ENCODE data around the gene ARFGAP1. TPM values are rescaled to one million over a fixed set of nuclear protein-coding genes. Genes with fewer than 3 reads are reported as not detected.

ARFGAP1 gene
- total RNA-seq, 1 experiment from 2014 or later: 207 TPM

DNA sequence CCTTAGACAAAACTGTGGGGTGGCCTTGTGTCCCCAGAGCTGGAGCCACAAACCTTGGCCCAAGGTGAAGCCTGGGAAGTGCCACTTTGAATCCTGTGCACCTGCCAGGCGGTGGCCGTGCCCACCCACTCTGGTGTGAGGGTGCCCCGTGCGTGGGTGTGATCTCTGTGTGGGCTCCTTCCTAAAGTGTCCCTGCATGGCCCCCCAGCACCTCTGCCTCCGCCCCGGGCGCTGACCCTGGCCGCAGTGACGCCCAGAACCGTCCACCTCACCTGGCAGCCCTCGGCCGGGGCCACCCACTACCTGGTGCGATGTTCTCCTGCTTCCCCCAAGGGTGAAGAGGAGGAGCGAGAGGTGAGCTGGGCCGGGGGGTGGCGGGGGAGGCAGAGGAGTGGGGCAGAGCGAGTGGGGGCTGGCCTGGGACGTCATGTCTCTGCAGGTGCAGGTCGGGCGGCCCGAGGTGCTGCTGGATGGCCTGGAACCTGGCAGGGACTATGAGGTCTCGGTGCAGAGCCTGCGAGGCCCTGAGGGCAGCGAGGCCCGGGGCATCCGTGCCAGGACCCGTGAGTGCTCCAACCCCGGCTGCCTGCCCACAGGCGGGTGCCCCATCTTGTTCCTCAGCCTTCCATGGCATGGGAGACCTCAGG is 38.7 kb downstream of the ARFGAP1 start (continued):
- TF ChIP-seq, protein P1, sequence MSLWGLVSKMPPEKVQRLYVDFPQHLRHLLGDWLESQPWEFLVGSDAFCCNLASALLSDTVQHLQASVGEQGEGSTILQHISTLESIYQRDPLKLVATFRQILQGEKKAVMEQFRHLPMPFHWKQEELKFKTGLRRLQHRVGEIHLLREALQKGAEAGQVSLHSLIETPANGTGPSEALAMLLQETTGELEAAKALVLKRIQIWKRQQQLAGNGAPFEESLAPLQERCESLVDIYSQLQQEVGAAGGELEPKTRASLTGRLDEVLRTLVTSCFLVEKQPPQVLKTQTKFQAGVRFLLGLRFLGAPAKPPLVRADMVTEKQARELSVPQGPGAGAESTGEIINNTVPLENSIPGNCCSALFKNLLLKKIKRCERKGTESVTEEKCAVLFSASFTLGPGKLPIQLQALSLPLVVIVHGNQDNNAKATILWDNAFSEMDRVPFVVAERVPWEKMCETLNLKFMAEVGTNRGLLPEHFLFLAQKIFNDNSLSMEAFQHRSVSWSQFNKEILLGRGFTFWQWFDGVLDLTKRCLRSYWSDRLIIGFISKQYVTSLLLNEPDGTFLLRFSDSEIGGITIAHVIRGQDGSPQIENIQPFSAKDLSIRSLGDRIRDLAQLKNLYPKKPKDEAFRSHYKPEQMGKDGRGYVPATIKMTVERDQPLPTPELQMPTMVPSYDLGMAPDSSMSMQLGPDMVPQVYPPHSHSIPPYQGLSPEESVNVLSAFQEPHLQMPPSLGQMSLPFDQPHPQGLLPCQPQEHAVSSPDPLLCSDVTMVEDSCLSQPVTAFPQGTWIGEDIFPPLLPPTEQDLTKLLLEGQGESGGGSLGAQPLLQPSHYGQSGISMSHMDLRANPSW (CRISPR knock-in tag; conservative IDR thresholded peaks at IDR 0.05; ENCODE audit: low read depth): no peak
- no peak for TF ChIP-seq SP1 (CRISPR knock-in tag; conservative IDR thresholded peaks at IDR 0.05)

DNA sequence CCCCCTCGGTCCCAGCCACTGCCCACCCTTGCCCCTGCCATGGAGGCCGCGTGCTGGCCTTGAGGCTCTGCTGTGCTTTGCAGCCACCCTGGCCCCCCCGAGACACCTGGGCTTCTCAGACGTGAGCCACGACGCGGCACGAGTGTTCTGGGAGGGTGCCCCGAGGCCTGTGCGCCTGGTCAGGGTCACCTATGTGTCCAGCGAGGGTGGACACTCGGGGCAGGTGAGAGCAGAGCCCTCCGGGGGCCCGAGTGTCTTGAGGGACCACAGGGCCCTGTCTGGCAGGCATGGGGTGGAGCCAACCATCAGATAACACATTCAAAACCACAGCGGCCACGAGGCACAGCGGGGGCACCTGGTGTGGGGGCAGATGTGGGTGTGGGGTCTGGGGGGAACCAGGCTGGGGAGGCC is 39.2 kb downstream of the ARFGAP1 start:
- ChIA-PET POLR2A (no interaction called here), CTCF (interaction anchor here (4.9 kb wide), 1 partner anchor 66 kb away, joined by 98 read pairs; no protein-coding TSS in a partner anchor)
- TF ChIP-seq ETV6 (CRISPR knock-in tag; IDR thresholded peaks at IDR 0.05): no peak
- TF ChIP-seq MAX (CRISPR knock-in tag; IDR thresholded peaks at IDR 0.05): no peak
- TF ChIP-seq, protein P2, sequence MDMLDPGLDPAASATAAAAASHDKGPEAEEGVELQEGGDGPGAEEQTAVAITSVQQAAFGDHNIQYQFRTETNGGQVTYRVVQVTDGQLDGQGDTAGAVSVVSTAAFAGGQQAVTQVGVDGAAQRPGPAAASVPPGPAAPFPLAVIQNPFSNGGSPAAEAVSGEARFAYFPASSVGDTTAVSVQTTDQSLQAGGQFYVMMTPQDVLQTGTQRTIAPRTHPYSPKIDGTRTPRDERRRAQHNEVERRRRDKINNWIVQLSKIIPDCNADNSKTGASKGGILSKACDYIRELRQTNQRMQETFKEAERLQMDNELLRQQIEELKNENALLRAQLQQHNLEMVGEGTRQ (CRISPR knock-in tag; IDR thresholded peaks at IDR 0.05): no peak
- TF ChIP-seq ZNF396 (CRISPR knock-in tag; IDR thresholded peaks at IDR 0.05; ENCODE audit: borderline replicate concordance): no peak
- TF ChIP-seq ZNF263 (CRISPR knock-in tag; IDR thresholded peaks at IDR 0.05; ENCODE audit: low read depth): no peak
- Mint-ChIP-seq H3K4me1 (no peaks in the 10 kb centered on the region), H3K4me3 (no peak overlapping the region), H3K27ac (no peak overlapping the region), H3K27me3 (ENCODE audit: low read depth) (no peaks in the 10 kb centered on the region), H3K9me3 (no peaks in the 10 kb centered on the region), H3K36me3 (no peaks in the 10 kb centered on the region)
- no peak for ATAC-seq
- DNase-seq (ENCODE audit: low spot score): no peak

DNA sequence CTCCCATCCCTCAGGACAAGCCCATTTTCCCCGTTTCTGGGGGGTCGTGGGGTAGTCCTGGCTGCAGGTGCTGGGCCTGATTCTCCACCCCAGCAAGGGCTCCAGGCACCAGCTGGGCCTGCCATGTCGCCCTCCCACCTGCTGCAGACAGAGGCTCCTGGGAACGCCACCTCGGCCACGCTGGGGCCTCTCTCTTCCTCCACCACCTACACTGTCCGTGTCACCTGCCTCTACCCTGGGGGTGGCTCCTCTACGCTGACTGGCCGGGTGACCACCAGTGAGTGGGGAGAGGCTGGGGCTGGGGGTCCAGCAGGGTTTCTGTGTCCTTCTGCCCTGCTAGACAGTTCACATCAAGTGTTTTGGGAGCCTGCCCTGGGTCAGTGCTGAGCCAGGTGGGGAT is 39.7 kb downstream of the ARFGAP1 start:
- ChIA-PET CTCF (no interaction called here), POLR2A (no interaction called here)
- no peak overlapping the region for H3K4me3 Mint-ChIP-seq
- H3K27ac Mint-ChIP-seq: no peak overlapping the region
- H3K36me3 Mint-ChIP-seq: no peaks in the 10 kb centered on the region
- no peaks in the 10 kb centered on the region for H3K9me3 Mint-ChIP-seq
- DNase-seq (ENCODE audit: low spot score) (no peak), ATAC-seq (no peak)
- no peaks in the 10 kb centered on the region for H3K4me1 Mint-ChIP-seq
- H3K27me3 Mint-ChIP-seq (ENCODE audit: low read depth): no peaks in the 10 kb centered on the region
- TF ChIP-seq, protein P3, sequence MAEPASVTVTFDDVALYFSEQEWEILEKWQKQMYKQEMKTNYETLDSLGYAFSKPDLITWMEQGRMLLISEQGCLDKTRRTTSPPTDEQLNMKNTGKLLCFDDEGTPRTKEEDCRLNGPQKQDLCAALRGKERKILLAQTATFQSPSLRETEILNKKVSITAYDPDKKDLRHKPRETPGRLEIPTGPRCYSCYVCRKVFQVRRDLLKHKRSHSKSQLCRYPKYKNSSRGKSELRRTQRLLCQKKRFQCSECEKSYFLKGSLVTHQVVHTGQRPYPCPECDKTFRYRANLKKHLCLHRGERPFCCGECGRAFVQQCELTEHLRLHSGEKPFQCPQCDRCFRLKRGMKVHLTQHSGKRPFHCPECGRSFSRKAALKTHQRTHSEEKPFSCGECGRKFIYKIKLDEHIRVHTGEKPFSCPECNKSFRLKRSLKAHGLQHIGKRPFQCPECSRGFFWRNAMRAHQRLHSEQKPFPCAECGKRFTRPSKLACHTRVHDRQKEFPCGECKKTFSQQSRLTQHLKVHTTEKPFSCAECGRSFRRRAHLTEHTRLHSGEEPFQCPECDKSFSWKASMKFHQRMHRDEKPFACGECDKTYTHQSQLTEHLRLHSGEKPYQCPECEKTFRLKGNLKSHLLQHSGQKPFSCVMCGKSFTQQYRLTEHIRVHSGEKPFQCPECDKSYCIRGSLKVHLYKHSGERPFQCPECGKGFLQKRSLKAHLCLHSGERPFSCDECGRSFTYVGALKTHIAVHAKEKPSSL (CRISPR knock-in tag; conservative IDR thresholded peaks at IDR 0.05): no peak
- TF ChIP-seq, protein P4, sequence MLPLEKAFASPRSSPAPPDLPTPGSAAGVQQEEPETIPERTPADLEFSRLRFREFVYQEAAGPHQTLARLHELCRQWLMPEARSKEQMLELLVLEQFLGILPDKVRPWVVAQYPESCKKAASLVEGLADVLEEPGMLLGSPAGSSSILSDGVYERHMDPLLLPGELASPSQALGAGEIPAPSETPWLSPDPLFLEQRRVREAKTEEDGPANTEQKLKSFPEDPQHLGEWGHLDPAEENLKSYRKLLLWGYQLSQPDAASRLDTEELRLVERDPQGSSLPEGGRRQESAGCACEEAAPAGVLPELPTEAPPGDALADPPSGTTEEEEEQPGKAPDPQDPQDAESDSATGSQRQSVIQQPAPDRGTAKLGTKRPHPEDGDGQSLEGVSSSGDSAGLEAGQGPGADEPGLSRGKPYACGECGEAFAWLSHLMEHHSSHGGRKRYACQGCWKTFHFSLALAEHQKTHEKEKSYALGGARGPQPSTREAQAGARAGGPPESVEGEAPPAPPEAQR (CRISPR knock-in tag; IDR thresholded peaks at IDR 0.05): no peak
- TF ChIP-seq ZBTB43 (CRISPR knock-in tag; IDR thresholded peaks at IDR 0.05) (no peak), FOXP1 (CRISPR knock-in tag; IDR thresholded peaks at IDR 0.05; ENCODE audit: borderline replicate concordance) (no peak)
